ENCODE data around the gene FBXO24.
"Not testable (repeated sequence)": the region's sequence is repeated elsewhere in the genome, so short reads cannot be mapped to it uniquely, and the experiment has no call there.

The FBXO24 gene

GRCh38 chr7:100586266-100587025, at the start of gene FBXO24:
FBXO24 (plus strand) TSS chr7:100586328; CDS start chr7:100586626, 298 bp downstream.
- DNase-seq, result peak; percentile 96

DNA sequence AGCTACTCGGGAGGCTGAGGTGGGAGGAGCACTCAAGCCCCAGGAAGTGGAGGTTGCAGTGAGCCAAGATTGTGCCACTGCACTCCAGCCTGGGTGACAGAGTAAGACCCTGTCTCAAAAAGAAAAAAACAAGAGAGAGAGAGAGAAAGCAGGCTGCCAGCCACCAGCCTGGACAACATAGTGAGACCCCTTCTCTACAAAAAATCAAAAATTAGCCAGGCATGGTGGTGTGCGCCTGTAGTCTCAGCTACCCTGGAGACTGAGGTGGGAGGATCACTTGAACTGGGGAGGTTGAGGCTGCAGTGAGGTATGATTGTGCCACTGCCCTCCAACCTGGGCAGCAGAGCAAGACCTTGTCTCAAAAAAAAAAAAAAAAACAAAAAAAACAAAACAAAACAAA, 49.4 kb upstream of the FBXO24 start:
- DNase-seq, result not testable (repeated sequence)

- no peak for DNase-seq
Measured at GRCh38 chr7:100538348-100538653, 47.8 kb upstream of the FBXO24 start.

GRCh38 chr7:100538654-100539435, 47.3 kb upstream of the FBXO24 start, which contains the start of gene AGFG2:
AGFG2 (plus strand) TSS chr7:100539203; CDS start chr7:100539347, 144 bp downstream.
- peak; percentile 95 for DNase-seq

GRCh38 chr7:100539436-100540006, 46.6 kb upstream of the FBXO24 start:
- DNase-seq, result no peak

DNA sequence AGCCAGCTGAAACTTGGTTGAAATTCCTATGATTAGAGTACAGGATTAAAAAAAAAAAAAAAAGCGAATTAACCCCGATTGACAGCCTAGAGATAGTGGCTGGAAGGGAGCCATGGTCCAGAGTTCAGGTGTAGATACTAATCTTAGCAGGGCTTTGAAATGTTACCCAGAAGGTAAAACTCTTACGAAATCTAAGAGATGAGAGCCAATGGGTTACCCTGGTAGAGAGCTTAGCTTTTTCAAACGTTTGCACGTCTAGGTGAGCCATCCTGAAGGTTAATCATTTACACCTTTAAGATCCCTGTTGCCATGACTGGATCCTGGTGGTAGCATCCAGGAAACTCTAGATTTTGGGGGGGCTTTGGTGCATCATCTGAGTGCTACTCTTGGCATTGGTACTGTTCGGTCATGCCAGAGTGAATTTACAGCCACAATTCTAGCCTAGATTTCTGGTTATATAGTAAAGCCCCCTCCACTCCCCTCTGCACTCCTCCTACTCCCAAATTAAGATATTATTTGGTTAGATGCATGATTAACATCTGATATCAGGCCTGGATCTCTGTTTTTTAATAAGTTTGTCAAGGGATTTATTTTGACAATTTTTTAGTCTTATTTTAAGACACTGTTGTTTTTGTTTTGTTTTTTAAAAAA, 45.9 kb upstream of the FBXO24 start:
- DNase-seq, result no peak

GRCh38 chr7:100541309-100541708, 44.8 kb upstream of the FBXO24 start:
- not testable (repeated sequence) for DNase-seq

- DNase-seq, result no peak
Measured at GRCh38 chr7:100543586-100543985, 42.5 kb upstream of the FBXO24 start.

GRCh38 chr7:100544386-100544785, 41.7 kb upstream of the FBXO24 start:
- DNase-seq, result no peak

DNA sequence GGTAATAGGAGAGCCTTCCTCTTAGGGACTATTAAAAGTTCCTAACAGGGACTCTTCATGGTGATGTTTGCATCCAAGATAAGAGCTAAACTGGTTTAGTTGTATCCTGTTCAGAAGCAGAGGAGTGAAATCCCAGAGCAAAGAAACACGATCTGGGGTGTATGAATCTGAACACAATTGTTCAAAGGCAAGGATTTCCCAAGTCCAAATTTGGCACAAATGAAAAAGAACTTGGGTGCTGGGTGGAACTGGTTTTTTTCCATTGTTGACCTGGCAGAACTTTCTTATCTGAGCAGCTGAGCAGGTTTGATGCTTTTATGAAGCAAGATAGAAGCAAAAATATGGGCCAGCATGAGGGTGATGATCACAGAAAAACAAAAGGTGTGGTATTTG, 41.2 kb upstream of the FBXO24 start:
- no peak for DNase-seq

GRCh38 chr7:100545360-100546128, 40.6 kb upstream of the FBXO24 start:
- no peak for DNase-seq

DNA sequence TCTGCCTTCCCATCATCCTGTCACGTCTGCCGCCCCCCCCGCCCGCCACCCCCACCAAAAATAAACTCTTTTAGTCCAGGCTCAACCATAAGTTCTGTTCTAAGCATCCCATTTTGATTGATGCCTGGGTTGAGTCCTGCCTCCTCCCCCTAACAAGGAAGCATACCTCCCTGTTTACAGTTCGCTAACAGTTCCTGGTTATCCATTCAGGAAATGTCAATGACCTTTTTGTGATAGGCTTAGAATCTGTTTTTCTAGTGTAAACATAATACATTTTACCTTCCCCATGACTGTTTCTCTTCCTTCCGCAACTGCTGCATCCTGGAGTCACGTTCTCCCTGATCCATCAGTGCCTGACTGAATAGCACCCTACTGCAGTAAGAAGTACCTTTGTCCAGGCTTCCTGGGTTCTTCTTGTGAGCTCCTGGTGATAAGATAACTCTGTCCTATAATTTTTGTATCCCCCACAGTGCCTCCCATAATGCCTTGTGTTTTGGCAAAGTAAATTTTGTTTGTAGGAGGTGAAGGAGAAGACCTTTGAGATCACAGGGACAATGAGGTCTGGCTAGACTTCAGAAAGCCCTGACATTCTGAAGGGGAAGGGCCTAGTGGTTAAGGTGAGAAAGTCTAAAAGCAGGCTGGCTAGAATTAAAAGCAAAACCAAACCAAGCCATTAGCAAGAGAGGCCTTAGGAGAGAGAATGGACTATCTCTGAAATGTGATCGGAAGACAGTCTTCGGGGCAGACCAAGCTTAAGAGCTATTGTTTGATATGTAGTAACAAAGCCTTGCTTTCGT, 39.8 kb upstream of the FBXO24 start:
- DNase-seq, result no peak

DNA sequence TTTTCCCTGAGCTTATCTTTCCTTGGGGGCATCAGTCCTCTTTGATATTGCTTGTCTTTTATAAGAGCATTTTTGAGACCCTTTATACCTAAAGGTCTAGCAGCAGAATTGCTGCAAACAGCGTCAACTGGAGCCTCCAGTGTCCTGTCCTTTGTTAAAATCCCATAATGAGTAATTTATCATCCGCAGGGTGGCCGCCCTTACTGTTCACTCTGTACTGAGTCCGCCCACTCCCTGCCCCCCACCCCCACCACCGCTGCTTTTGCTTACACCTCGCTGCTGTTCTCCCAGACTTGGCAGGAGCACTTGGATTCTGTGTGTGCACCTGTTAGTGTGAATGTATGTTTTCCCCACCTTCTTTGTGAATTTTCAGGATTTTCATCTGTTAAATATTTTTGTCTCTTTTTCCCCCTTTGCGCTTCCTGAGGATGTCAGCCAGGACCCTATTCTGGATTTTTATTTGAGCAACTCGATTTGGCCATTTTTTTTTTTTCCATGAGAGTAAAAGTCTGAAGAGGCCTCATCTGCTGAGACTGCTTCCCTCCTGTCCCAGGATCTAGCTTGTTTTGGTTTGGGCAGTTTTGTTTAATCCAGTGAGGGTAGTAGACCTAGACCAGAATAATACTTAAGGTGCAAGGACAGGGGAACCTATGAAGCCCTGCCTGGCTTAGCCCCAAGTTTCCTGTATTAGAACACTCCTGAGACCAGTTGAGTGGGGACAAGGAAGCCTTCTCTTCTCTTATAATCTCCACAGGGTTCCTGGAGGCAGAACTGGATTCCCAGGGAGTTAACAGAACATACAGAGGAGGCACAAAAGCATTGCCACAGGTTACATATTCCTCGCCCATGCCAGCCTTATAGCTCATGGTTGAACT, 39.0 kb upstream of the FBXO24 start:
- DNase-seq, result no peak

DNA sequence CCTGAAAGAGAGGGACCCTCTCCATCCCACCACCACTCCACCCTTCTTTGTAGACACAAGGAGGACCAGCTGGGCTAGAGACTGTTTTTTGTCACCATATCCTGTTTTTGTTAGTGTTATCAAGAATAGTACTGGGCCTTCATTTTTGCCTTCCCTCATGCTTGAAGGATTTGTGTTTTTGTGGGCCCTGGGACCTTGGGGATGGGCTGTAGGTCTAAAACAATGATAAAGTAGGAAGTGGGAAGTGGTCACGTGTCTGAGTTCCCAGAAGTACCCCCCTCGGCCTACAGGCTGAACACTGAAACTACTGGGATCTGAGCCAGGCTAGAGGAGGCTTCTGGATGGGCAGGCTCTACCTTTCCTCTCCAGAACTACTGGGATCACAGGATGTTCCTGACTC, 38.3 kb upstream of the FBXO24 start:
- no peak for DNase-seq

DNA sequence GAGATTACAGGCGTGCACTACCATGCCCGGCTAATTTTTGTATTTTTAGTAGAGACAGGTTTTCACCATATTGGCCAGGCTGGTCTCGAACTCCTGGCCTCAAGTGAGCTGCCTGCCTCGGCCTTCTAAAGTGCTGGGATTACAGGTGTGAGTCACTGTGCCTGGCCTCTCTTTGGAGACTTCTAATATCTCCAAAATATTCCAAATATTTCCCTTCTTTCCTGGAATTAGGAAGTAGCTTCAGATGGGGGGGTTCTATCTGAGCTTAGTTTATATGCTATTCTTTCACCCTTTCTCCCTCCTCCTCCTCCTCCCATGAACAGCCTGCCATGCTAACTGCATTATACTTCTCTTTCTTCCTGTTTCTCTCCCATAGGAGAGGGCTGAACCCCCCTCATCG, 37.7 kb upstream of the FBXO24 start:
- DNase-seq, result not testable (repeated sequence)

GRCh38 chr7:100552532-100552931, 33.6 kb upstream of the FBXO24 start:
- no peak for DNase-seq

DNA sequence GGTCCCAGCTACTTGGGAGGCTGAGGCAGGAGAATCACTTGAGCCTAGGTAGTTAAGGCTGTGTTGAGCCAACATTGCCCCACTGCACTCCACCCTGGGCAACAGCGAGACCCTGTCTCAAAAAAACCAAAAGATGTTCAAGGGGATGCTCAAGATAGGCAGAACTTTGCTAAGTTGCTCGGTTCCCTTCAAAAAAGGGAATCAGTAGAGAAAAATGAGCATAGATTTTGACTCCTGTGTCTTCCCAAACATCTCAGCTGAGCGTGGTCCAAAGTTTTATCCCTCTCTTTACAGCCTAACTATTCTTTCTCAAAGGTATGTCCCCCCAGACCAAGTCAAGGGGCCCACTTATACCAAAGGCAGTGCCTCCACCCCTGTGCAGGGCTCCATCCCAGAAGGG, 33.1 kb upstream of the FBXO24 start:
- DNase-seq, result no peak

GRCh38 chr7:100555701-100556100, 30.4 kb upstream of the FBXO24 start:
- DNase-seq, result no peak

DNA sequence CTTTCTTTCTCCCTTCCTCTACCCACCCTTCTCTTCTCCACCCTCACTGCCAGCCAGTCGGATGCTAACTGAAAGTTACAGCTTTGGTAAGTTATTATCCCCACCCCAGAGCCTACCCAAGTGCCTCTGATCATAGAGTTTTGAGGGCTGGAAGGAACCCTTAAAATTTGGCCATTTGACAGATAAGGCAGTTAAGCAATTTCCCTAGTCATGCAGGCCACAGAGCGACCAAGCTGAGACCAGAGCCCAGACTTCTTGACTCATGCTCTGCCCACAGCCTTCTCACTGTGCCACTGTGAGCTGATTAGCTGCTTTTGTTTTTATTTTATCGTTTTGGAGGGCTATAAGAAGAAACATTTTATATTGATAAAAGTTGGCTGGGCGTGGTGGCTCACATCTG, 29.6 kb upstream of the FBXO24 start:
- DNase-seq, result no peak

DNA sequence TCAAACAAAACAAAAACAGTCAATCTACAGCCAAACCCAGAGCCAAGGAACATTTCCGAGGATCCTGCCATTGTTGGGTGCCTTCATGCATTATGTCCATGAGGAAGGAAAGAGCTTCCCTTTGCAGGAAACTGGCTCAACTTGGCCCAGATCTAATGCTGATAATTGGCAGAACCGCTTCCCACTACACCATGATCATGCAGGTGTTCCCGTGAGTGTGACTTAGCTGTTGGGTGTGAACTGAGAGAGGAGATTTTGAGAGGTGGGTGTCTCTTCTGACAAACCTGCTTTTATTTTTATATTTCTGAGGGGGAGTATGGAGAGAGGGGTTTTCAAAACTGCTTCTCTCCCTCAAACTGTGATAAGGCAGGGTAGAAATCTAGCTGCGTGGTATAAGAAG, 27.0 kb upstream of the FBXO24 start:
- no peak for DNase-seq

Data from NCI-H510A (cell line).